GM19240 (cell line): ENCODE measurements around the gene SPTLC3.
"Not testable (repeated sequence)": the region's sequence is repeated elsewhere in the genome, so short reads cannot be mapped to it uniquely, and the experiment has no call there.

Experiments
- DNase-seq: peaks from one replicate; pipeline ENCODE4 v3.0.0; 2011; ENCODE audit warnings: low spot score; ENCODE audit not compliant: insufficient read length

SPTLC3 gene

DNA sequence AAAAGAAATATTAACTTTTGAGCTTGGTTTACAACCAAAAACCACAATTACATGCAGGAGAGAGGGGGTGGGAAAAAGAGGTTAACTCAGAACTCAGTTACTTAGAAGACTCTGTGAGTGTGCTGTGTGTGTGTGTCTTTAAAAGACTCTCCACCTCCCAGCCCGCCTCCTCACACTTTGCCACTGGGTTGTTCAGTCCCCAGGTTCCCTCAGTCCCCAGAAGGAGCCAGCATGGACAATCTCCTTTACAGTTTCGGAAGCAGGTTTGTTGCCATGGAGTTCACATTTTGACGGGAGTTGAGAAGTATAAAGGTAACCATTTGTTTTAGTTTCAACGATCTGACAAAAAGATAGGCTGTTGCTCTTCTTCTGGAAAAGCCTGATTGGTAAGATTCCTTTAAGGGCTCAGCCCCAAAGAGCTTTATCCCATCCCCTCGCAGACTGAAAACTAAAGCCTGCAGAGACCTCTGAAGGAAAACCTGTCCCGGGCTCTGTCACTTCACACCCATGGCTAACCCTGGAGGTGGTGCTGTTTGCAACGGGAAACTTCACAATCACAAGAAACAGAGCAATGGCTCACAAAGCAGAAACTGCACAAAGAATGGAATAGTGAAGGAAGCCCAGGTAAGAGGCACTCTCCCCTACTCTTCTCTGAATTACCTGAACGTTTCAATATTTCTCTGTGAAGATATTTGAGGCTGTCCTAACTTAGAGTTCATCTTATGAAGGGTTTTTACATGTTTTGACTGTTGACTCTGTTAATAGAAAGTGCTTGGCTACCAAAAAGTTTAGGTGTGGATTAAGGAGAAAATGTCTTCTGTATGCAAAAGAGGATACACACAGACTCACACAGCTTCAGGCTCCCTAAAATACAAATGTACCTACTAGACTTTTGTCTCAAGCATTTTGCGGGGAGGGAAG lies at the start of gene SPTLC3:
Gene SPTLC3, plus strand, starts transcription at position 212 of the 921 bp plus-strand sequence. Its CDS starts 296 bp downstream, at position 508.
- DNase-seq, result no peak

DNA sequence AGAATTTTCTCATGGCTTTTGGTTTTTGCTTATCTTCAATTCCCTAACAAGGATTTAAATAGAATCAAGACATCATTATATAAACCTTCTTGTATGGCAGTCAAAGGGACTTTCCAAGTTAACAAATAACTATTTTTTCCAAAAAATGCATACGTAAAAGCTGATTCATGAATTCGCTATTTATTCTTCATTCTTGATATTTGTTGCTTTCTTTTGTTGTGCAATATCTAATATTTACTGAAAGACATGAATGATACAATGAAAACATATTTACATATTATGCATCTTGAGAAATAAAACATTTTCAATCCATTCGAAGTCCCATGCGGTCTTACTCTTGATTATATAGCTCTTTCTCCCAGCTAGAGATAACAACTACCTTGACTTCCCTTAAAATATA lies 47.0 kb upstream of the SPTLC3 start:
- no peak for DNase-seq

- no peak for DNase-seq
These were observed 45.9 kb upstream of the SPTLC3 start for GRCh38 chr20:12962895-12963294.

GRCh38 chr20:12963416-12963815 lies 45.4 kb upstream of the SPTLC3 start:
- no peak for DNase-seq

DNA sequence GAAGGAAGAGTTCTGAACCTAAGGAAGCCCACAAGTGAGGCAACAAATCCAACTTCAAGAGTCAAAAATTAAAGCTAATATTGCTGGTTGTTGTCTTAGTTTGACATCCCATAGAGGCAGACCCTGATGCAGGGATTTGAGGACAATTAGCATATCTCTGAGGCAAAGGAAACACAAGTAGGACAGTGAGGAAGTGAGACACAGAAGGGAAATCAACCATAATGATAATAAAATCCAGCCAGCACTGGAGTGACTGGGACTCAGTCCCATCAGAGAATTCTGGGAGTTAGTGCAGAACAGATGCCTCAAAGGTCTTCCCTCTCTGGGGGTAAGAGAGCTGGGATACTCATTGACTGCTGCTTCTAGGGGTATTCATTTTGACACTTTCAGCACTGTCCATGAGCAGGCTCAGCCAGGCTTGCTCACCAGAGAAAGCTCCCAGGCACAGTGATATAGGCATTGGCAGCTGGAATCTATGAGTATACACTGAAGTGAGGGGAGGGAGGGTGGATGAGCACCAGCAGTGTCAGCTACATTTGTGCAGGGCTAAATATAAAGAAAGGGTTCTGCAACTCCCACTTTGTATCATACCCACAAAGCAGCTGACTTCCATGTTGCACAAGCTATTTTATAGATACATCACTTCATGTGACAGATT lies 43.4 kb upstream of the SPTLC3 start:
- DNase-seq, result no peak

DNA sequence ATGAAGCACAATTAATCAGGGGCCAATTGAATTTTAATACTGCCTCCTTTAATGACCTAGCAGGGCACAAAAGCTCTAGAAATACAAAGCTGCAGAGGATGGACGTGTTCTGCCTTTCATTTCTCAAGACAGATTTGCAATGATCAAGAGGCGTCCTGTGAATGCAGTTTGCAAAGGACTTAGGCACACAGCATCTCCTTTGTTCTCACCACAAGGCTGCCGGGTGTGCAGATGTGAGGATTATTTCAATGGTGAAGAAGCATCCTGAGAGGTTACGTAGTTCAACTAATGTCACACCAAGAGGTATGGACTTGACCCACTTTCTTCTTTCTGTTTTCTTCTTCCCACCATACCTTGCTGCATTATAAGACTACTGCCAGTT lies 42.9 kb upstream of the SPTLC3 start:
- DNase-seq, result no peak

DNA sequence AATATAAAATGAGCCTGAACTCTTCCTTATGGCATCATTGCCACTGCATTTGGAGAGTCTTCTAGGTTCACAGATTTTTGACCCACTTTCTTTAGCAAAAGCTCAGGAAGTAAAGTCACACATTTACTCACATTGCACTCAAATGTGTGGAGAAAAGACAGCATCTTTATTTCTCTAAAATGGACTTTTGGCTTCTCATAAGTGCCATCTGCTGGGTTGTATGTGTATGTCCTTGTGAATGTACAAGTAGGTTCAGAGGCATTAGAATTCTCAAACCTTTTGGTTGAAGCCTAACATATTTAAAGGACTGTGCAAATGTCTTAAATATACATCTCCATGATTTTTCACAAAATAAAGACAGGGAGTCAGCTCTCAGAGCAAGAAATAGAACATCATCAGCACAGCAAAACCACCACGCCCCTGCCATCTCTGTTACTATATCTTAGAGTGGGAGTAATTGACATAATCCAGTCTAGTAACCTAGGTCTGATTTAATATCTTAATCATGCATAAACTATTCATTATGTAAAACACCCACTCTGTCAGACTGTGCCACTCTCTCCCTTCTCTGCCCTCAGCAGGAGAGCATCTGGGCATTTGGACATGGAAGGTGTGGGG lies 42.2 kb upstream of the SPTLC3 start:
- DNase-seq, result no peak

- no peak for DNase-seq
These were observed 40.8 kb upstream of the SPTLC3 start for GRCh38 chr20:12967932-12968331.

DNA sequence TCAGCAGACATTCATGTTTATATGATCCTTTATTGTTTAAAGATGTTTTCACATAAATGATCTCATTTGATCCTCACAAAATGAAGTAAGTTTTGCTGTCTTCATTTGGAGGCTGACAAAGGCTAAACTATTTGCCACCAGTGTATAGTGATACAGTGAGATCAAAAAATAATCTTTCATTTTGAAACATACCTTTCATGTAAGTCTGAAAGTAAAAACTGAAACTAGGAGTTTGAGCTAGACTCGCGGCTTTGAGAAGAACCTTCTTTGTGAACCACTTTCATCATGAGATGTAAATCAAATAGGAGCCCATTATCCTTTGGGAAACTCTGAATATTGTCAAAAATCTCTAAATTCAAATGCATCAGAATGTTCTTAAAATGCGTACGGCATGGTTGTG lies 40.3 kb upstream of the SPTLC3 start:
- DNase-seq, result no peak

GRCh38 chr20:12969071-12969669 lies 39.6 kb upstream of the SPTLC3 start:
- DNase-seq, result no peak

GRCh38 chr20:12970372-12970821 lies 38.4 kb upstream of the SPTLC3 start:
- DNase-seq, result no peak

DNA sequence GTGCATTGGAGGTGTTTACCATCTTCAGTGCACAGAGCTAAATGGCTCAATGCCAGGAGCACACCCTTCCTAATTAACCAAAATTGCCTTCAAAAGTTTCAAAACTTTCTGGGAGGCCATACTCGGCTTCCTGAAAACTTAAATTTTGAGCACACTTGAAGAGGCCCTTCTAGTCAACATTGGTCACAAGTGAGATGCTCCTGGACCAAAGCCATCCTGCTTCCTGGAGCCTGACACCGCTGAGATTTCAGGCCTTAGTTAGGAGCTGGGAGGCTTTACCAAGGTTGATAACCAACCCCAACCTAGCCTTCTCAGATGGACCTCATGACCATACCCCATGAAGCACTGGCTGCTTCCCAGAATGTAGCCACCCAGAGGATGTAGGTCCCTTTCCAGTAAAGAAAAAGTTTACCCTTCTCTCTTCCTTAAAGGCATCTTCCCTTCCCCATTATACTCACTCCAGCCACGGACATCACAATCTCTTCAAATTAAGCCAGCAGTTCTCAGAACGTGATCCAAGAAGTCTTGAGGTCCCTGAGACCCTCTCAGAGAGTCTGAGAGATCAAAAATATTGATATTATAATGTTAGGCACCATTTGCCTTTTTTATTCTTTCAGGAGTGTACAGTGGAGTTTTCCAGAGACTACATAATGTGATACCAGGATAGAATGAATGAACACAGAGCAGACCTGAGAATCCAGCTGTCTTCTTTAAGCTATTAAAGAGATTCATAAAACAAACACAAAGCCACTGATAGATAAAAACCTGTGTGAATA lies 32.8 kb upstream of the SPTLC3 start:
- DNase-seq, result no peak

GRCh38 chr20:12976720-12977309 lies 32.0 kb upstream of the SPTLC3 start:
- no peak for DNase-seq

DNA sequence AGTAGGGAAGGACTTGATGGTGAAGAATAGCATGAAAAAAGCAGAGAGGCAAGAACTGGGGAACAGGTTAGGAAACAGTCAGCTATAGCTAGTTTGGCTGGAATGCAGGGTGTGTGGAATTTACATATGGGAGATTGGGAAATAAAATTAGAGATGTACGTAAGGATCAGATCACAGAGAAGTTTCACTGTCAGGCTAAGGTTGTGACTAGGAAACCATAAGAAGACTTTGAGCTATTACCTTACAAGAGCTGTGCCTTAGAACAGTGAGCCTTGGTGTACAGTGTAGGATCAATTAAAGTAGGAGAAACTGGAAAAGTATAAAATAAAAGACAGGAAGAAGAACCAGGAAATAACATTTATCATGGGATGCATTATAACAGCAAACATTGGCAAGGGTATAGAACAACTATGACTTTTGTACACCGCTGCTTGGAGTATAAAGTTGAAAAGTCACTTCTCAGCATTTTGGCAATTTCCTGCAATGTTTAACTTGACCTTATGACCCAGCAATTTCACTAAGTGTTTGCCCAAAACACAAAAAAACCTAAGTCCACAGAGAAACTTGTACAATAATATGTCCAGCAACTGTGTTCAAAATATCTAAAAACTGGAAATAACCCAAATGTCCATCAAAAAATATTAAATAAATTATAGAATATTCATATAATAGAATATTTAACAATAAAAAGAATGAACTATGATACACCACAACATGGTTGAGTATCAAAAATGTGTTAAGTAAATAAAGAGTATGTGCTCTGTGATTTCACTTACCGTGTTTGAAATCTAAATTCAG lies 31.2 kb upstream of the SPTLC3 start:
- DNase-seq, result no peak

- DNase-seq, result no peak
These were observed 30.7 kb upstream of the SPTLC3 start for GRCh38 chr20:12978126-12978394.

- DNase-seq, result no peak
These were observed 29.9 kb upstream of the SPTLC3 start for GRCh38 chr20:12978613-12979495.

GRCh38 chr20:12979713-12980112 lies 29.1 kb upstream of the SPTLC3 start:
- DNase-seq, result not testable (repeated sequence)

DNA sequence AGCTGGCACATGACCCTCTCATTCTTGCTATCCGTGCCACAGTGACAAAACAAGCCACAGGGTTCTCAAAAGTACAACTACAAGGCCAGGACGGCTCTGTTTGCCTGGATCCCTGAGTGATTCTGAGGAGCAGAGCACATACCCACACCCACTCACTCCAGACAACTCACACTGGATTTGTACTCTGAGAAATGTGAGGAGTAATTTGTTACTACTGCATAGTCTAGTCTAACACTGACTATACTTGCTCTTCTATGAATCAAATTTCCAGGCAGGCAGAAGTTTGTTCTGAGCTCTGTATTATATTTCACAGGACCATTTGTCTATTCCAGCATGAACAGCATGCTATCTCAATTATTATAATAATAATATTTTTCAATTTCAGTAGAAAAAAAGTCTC lies 26.7 kb upstream of the SPTLC3 start:
- no peak for DNase-seq
